NCI-H345 (cell line): ENCODE data around the gene WWC2.
"Not testable (repeated sequence)": the region's sequence is repeated elsewhere in the genome, so short reads cannot be mapped to it uniquely, and the experiment has no call there.

Source experiments
- DNase-seq: peaks from one replicate; lab custom pipeline; 2025; lab: John Stamatoyannopoulos, UW

The WWC2 gene

GRCh38 chr4:183100827-183101226, 1.8 kb downstream of the WWC2 start:
- peak; percentile 27 for DNase-seq

GRCh38 chr4:183101956-183102480, 3.0 kb downstream of the WWC2 start:
- no peak for DNase-seq

- no peak for DNase-seq
Observed at GRCh38 chr4:183105092-183105491, 6.0 kb downstream of the WWC2 start.

- no peak for DNase-seq
Observed at GRCh38 chr4:183106839-183107238, 7.8 kb downstream of the WWC2 start.

- DNase-seq: no peak
Observed at GRCh38 chr4:183107891-183108459, 8.9 kb downstream of the WWC2 start.

- DNase-seq: no peak
Observed at GRCh38 chr4:183110244-183110643, 11.2 kb downstream of the WWC2 start.

- DNase-seq: no peak
Observed at GRCh38 chr4:183111452-183111885, 12.4 kb downstream of the WWC2 start.

GRCh38 chr4:183118141-183118540, 19.1 kb downstream of the WWC2 start:
- DNase-seq: no peak

GRCh38 chr4:183118585-183118984, 19.5 kb downstream of the WWC2 start:
- no peak for DNase-seq

GRCh38 chr4:183121660-183122059, 22.6 kb downstream of the WWC2 start:
- DNase-seq: not testable (repeated sequence)

GRCh38 chr4:183124228-183124627, 25.2 kb downstream of the WWC2 start:
- no peak for DNase-seq

- no peak for DNase-seq
Observed at GRCh38 chr4:183124865-183125264, 25.8 kb downstream of the WWC2 start.

GRCh38 chr4:183129125-183129524, 30.1 kb downstream of the WWC2 start:
- DNase-seq: no peak

- no peak for DNase-seq
Observed at GRCh38 chr4:183129675-183130074, 30.6 kb downstream of the WWC2 start.

GRCh38 chr4:183130328-183131155, 31.5 kb downstream of the WWC2 start:
- DNase-seq: peak; percentile 82

GRCh38 chr4:183132081-183132480, 33.0 kb downstream of the WWC2 start:
- DNase-seq: no peak

GRCh38 chr4:183132865-183133264, 33.8 kb downstream of the WWC2 start:
- no peak for DNase-seq

- no peak for DNase-seq
Observed at GRCh38 chr4:183136855-183137254, 37.8 kb downstream of the WWC2 start.

GRCh38 chr4:183139058-183139750, 40.1 kb downstream of the WWC2 start:
- no peak for DNase-seq

GRCh38 chr4:183139972-183140570, 41.0 kb downstream of the WWC2 start:
- DNase-seq: no peak

- no peak for DNase-seq
Observed at GRCh38 chr4:183140911-183141320, 41.9 kb downstream of the WWC2 start.

- no peak for DNase-seq
Observed at GRCh38 chr4:183141997-183142396, 42.9 kb downstream of the WWC2 start.
